Lung microvascular endothelial cell (primary cell): ENCODE results near the gene RFNG. TPM values are rescaled to one million over a fixed set of nuclear protein-coding genes. Genes with fewer than 3 reads are reported as not detected.

ENCODE experiments used
- DNase-seq, 2 donors: peaks; one replicate each; pipeline versions ENCODE4 v3.0.0 to v3.0.0-alpha.2; 2010; ENCODE audit warnings: low read depth in 2 of 2
- total RNA-seq: library from RNA; depleted of rRNA; stranded (reverse); fragments of >200 nt; gene quantifications from 2 replicates; pipeline ENCODE4 v1.2.1, GENCODE V29; 2014

RFNG gene
- 10.0 and 16.3 TPM in 2 replicates for total RNA-seq

GRCh38 chr17:82051776-82052637 is at the start of gene RFNG, which contains the start of gene GPS1:
RFNG (minus strand) TSS chr17:82051811; CDS start chr17:82051766, 45 bp downstream.
GPS1 (plus strand) TSS chr17:82051898; CDS start chr17:82051932, 34 bp downstream.
- peak; percentile 57 to 58 for DNase-seq

DNA sequence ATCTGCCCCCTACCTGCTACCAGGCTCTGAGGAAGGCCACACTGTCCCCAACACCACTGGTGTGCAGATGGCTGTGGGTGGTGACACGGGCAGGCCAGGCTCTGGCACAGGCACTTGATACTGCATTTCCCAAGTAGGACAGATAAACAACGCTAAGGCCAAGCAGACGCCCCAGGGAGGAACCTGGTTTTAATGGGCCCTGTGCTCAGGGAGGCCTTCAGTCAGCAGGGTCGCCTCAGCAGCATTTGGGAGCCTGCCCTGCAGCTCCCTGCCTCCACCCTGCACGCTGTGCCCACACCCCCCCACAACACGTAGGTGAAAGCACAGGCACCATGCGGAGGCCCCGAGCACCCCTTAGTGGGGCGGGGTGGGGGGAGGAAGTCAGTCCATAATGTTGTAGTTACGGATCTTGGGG is 49.7 kb upstream of the RFNG start:
- no peak for DNase-seq

- DNase-seq = no peak
Measured at GRCh38 chr17:82100502-82101298, 49.1 kb upstream of the RFNG start.

DNA sequence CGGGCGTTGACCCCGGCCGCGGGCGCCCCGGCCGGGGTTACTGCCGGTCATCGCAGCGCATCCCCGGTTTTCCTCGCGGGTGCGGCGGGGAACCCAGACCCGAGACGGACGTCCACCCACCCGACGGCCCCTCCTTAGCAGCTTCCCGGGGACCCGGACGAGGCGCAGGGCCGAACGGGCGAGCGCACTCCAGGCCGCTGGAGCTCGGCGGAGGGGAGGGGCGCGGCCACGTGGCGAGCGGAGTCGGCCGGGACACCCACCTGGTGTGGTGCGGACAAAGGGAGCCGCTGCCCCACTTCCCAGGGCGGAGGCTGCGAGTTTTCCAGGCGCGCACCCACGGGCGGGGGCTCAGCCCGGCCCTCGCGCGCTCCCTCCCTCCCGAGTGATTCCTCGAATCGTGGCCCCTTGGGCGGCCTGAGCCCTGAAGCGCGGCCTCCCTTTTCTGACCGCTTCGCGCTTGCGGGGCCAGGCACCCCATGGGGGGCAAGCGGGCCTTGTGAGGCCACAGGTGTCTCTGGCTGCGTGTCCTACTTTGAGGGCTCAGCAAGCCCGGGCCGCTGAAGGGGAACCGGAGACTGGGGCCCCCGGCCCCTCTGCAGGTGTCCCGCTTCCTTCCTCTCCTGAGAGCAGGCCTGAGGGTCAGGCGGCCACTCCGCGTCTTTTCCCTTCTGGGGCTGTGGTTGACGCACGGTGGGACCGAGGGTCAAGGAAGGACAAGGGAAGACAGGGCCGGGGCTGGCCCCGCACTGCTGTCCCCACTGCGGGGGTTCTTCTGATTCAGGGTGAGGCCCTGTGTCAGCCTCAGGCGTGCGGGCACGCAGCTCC is 47.5 kb upstream of the RFNG start:
- DNase-seq = no peak

- DNase-seq = peak; percentile 96 to 97
Measured at GRCh38 chr17:82098169-82098938, 46.7 kb upstream of the RFNG start, which contains the start of gene FASN. FASN (minus strand) TSS chr17:82098236; CDS start chr17:82096445, 1,791 bp downstream.

GRCh38 chr17:82097919-82098168 is 46.2 kb upstream of the RFNG start:
- no peak for DNase-seq

GRCh38 chr17:82097184-82097918 is 45.7 kb upstream of the RFNG start:
- peak; percentile 74 for DNase-seq

- no peak for DNase-seq
Measured at GRCh38 chr17:82096709-82097183, 45.1 kb upstream of the RFNG start.

DNA sequence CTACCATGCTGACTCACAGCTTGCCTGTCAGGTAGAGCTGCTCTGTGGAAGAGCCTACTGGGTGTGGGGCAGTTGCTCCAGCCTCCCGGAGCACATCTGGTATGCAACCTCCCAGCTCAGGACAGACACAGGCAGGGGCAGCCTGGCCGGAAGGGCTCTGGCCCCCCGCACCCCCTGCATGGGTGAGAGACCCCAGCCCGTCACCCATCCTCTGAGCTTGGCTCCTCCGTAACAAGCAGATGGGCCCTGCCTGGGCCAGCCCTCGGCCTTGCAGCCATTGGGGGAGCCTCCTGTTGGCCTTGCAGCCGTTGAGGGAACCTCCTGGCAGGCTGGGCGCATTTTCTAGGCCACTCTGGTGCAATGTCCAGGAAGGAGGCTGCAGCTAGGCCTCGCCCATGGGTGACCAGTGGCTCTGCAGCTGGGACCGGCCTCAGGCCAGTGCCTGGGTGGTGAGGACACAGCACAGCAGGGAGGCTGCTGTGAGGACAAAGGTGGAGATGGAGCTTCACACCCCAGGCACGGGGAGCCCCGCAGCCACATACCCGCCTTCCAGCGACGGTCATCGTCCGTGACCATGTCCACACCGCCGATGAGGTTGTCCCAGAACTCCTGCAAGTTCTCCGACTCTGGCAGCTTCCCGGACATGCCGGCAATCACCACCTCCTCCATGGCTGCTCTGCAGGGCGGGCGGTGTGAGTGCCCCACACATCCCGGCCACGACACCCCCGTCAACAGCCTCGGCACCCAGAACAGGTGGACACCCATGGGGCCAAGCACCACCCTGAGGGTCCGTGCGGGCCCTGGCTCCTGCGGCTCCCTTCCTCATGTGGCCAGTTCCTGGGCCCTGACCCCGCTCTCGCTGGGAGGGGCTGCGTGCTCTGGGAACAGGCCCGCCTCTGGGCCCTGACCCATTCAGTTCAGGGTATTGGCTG is 44.4 kb upstream of the RFNG start:
- DNase-seq = no peak

- no peak for DNase-seq
Measured at GRCh38 chr17:82094931-82095776, 43.5 kb upstream of the RFNG start.

GRCh38 chr17:82092995-82093751 is 41.6 kb upstream of the RFNG start:
- DNase-seq = no peak

GRCh38 chr17:82092628-82092994 is 41.0 kb upstream of the RFNG start:
- no peak for DNase-seq

DNA sequence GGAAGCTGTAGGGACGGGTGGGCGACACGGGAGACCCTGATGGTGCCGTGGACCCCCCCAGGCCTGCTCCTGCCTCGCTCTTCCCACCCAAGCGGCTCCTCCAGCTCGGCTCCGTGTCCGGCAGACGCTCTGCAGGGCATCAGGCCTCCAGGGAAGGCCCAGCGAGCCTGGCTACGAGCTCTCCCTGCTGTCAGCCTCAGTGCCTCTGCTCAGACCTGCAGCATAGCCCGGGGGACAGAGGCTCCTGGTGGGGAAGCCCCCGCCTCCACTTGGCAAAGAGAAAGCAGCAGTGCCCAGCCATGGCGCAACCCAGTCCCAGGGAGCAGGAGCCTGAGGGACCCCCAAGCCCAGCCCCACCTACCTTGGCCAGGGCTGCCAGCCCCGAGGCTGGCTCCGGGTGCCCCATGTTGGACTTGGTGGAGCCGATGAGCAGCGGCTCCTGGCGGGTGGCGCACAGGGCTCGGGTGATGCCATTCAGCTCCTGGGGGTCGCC is 40.5 kb upstream of the RFNG start:
- DNase-seq = no peak

GRCh38 chr17:82091264-82092066 is 39.9 kb upstream of the RFNG start:
- DNase-seq = no peak

DNA sequence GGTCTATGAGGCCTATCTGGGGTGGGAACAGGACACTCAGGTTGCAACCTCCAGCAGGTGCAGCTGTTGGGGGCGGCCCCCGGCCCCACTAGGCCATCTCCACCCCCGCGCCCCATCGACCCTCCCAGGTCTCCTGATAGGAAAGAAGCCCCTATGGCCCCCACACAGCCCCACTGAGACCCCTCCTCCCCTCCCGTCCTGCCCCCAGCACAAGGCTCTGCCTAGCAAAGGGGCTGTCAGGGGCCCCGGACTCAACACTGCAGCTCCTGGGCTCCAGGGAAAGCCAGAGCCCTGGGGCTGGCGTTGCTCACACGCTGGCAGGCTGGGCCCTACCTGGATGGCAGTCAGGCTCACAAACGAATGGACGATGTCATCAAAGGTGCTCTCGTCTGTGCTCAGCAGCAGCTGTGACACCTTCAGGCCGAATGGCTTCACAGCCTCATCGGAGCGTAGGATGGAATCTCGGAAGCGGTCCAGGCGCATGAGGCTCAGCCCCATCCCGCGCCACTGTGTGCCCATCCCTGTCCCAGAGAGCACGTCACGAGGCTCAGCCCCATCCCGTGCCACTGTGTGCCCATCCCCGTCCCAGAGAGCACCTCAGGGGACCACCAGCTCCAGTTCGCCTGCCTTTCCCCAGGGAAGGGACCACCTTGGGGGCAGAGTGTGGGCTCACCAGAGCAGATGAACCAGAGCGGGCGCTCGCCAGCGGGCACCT is 39.1 kb upstream of the RFNG start:
- no peak for DNase-seq
